Effector CD4-positive, alpha-beta T cell (primary cell): ENCODE data around the gene SPATA31E1.

Experiments
- DNase-seq: peaks from one replicate; pipeline ENCODE4 v3.0.0-alpha.2; 2020

The SPATA31E1 gene

DNA sequence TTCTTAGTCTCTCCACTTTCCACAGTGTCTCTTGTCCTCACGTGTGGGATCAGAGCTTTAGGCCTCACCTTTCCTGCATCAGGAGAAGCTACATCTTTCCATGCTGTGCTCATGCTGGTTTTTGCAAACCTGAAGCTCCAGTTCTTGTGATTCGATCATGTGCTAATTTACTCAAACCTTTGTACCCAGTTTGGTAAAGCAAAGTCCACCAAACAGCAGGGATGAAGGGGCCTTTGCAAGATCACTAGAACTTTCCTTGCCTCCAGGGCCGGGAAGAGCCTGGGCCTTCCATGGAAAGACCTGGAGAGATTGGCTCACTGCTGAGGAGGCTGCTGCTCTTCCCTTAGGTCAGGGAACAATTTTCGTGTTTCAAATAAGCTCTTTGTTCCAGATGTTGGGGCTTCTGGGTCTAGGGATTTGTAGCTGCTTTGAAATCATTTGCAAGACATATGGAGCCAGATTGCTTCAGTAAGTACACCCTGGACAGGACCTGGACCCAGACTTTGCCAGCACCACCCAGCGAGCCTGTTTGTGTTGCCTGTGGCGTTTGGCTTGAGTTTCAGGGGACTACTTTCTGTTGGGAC, 18.7 kb upstream of the SPATA31E1 start:
- DNase-seq: no peak

- no peak for DNase-seq
Measured at GRCh38 chr9:87864915-87865314, 17.8 kb upstream of the SPATA31E1 start.

GRCh38 chr9:87865626-87866025, 17.1 kb upstream of the SPATA31E1 start:
- no peak for DNase-seq

DNA sequence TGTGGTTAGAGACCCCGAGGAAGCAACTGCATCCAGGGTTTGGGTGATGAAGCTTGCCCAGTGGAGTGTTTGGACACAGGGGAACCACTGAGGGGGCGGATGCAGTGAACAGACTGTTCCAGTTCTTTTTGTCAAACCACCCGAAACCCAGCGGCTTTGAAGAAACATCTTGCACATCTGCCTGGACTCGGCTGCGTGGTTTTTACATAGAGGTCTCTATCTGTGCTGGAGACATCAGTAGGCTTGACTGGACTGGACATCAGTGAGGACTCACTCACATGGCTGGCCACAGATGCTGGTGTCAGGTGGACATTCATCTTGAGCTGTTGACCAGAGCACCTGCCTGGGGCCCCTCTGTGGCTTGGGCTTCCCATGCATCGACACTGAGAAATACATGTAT, 15.3 kb upstream of the SPATA31E1 start:
- DNase-seq: no peak

DNA sequence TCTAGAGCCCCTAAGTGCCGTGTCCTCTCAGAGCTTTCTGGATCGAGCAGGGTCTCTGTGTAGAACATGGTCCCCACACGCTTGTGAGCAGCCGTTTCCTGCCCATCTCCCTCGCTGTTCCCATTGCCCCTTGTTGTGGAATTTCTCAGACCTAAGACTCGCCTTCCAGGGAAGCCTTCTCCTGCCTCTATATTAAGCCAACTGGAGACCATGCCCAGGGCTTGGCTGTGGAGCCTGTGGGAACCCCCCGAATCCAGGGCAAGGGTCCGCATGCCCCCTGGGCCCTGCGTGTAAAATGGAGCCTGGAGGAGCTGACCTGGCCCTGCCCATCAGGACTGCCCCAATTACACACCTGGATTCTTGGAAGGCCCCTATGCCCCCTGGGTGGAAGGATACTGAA, 14.5 kb upstream of the SPATA31E1 start:
- no peak for DNase-seq

DNA sequence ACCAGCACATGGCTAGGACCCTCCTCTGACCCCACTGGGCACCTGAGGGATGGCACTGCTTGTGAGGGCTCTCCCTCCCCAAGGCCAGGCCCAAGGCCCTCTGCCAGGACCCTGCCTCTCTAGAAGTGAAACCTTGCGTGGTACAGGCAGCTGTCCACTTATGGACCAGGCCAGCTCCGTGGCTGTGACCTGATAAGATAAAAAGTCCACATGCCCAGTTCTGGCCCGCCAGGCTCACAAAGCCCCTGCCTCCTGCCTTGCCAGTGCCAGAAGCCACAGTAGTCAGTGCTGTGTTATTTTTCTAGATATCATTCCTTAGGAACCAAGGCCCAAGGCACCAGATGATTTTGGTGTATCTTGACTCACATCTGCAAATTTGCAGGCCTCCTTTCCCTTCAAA, 14.0 kb upstream of the SPATA31E1 start:
- no peak for DNase-seq

GRCh38 chr9:87869082-87869481, 13.6 kb upstream of the SPATA31E1 start:
- no peak for DNase-seq

GRCh38 chr9:87871425-87872078, 11.1 kb upstream of the SPATA31E1 start:
- DNase-seq: no peak

DNA sequence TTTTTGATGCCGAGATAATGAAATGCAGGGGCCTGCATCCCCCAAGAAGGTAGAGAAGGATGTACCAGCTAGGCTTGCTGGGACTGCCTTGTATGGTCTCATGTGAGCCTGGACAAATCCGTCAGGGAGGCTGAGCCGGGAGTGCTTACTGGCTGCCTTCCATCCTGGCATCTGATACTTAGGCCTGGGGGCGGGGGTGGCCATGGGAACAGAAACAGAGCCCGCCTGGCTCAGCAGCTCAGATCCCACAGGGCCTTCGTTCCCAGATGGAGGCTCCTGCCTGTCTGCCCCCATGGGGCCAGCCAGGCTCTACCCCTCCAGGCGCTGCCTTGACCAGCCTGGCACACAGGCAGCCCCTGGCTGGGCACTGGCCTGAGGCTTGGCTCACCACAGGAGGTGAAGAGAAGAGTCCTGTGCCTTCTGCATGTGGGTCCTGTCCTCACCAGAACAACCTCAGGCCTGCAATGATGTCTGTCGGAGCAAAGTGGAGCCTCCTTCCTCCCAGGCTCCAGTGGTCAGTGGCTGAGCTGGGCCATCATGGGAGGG, 10.5 kb upstream of the SPATA31E1 start:
- no peak for DNase-seq

DNA sequence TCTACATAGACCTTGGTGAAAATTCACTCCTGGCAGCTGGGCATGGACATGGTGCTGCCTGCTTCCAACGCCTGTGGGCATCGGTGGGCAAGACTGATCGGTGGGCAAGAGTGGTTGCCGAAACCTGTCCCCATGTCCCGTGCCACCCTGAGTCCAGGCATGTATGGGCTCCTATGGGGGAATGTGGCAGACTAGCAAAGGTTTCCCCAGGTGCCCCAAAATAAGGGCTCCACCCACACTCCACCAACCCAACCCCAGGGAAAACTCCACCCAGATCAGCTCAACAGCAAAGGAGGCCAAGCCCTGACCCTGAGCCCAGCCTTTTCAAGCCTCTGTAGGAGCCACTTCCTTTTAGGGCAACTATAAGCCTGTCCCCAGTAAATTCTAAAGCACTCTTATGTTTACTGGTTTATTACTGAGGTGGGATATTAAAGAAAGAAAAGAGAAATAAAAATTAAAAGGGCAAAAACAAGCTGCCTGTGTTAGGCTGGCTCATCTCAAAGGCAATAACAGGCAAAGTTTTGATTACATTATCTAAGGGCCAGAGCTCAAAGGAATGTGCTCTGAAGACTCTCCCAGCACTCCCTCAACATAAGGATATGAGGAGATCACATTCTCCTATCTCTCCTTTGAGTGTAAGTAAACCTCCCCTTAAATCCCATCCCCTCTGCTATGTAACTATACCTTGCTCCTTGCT, 8.9 kb upstream of the SPATA31E1 start:
- DNase-seq: no peak

DNA sequence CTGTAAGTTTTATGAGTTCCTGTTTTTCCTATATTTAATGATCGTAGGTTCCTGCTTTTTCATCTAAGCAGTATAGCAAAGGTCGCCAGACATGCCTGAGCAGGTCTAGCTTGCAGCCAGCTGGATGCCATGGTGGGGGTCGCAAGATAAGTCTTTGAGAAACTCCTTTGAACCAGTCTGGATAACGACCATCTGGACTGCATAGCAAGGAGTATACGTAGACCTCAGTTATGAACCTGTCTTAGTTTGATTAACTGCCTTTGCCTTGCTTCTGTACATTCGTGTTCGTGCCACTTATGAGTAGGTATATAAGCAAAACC, 8.4 kb upstream of the SPATA31E1 start:
- DNase-seq: no peak

- DNase-seq: no peak
Measured at GRCh38 chr9:87875060-87875459, 7.6 kb upstream of the SPATA31E1 start.

DNA sequence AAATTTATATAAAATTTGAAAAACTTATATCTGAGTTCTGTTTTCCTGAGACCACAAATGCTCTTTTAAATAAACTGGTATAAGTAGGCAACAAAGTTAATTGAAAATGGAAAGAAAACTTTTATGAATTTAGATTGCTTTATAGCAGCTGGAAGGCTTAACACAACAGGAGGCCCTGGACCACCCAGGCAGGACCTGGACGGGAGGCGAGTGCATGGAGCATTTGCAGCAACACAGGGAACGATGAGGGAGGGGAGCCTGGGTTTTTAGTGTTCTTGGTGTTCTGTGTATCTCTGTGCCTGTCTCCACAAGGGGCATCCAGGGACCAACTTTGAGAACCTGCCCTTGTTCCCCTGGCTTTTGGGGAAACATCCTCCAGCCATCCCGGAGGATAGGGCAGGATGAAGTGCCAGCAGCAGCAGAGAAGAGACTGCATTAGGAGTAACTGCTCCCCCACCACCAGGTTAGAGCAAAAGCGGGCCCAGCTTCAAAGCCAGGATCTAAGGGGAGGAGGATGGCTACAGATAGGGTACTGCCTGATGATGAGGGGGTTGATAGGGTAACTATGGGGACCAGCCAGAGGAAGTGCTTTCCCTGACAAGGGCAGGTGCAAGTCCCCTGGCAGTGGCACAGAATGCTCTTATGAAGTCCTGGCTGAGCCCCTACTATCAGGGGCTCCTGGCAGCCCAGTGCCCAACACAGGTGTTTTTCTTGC, 6.7 kb upstream of the SPATA31E1 start:
- no peak for DNase-seq

DNA sequence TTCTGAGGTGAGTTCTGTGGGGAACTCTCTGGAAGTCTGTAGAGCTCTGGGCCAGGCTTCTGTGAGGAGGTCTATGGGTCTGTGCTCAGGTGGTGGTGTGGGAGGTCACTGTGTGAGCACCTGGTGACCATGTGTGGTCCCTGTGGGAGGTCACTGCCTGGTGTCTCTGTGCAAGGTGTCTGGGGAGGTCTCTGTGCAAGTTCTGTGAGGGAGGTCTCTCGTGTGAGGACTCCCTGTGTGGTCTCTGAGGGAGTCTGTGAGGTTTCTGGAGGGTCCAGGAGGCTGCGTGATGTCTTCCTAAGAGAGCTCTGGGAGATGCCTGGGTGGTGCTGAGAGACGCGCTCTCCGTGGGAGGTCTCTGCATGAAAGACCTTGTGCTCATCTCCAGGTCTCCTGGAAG, 6.0 kb upstream of the SPATA31E1 start:
- no peak for DNase-seq

DNA sequence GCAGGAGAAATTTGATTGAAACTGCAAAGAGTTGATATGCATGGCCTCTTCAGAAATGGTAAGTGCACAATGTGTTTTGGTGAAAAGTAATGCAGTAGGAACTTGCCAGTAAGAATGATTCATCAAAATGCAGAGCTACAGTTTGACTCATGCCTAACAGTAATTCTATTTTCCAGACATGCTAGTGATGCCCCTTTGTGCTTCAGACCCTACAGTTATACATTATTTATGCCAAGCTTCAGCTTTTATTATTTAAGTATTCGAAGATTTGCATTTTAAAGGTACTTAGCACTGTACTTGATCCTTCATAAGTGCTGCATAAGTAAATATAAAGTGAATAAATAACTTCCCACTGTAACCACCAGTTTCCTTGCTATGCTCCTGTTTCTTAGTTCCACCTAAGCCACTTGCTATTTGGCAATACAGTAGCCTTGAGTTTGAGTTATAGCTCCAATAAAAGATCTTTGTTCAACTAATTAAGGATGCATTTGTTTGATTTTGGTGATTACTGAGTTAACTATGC, 3.6 kb upstream of the SPATA31E1 start:
- no peak for DNase-seq

- DNase-seq: no peak
Measured at GRCh38 chr9:87880116-87880515, 2.6 kb upstream of the SPATA31E1 start.

DNA sequence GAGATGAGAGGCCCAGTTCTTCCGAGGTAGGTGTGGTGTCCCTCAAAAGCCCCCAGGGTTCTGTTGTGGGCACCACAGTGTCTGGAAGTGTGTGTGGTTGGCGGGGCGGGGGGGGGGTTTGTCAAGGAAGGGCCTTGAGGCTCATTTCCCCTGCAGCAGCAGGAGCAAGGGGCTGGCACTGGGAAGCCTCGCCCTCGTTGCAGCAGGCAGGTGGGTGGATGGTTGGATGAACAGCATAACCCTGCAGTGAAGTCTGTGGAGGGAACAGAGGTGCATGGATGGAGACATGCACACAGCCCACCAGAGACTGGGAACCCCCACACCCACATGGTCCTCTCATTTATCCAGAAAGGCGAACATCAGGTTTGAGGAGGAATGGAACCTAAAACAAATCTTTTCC, 2.0 kb upstream of the SPATA31E1 start:
- no peak for DNase-seq

DNA sequence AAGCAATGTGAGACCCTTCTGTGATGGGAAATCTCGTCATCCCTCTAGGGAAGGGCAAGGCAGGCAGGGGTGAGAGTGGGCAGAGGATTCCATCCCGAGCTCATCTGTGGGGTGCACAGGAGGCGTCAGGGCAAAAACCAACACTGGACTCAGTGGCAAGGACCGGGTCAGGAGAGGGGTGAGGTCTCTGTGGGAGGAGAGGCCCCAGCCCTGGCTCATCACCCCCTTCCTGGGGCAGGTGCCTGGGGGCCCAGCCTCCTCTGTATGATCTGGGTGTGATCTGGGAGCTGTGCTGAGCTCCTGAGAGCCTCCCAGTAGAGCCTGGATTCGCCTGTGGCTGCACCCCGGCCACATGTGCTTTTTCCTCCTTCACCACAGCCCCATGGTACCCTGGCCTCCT, 597 bp downstream of the SPATA31E1 start:
- no peak for DNase-seq

GRCh38 chr9:87883990-87884389, 1.3 kb downstream of the SPATA31E1 start:
- DNase-seq: no peak

GRCh38 chr9:87884578-87885459, 2.1 kb downstream of the SPATA31E1 start:
- DNase-seq: no peak

- DNase-seq: no peak
Measured at GRCh38 chr9:87885484-87886189, 3.0 kb downstream of the SPATA31E1 start.
